ENCODE data around the gene HLCS.
"Not testable (repeated sequence)": the region's sequence is repeated elsewhere in the genome, so short reads cannot be mapped to it uniquely, and the experiment has no call there.

Gene HLCS

GRCh38 chr21:36959020-36959835 is 7.2 kb downstream of the HLCS start:
- no peak for DNase-seq (ENCODE audit: low read depth, low spot score)

- DNase-seq (ENCODE audit: low read depth, low spot score): no peak
Observed at GRCh38 chr21:36955783-36956182, 10.7 kb downstream of the HLCS start.

GRCh38 chr21:36952331-36952730 is 14.1 kb downstream of the HLCS start:
- not testable (repeated sequence) for DNase-seq (ENCODE audit: low read depth, low spot score)

GRCh38 chr21:36949171-36950141 is 17.0 kb downstream of the HLCS start:
- no peak for DNase-seq (ENCODE audit: low read depth, low spot score)

GRCh38 chr21:36948686-36949085 is 17.8 kb downstream of the HLCS start:
- no peak for DNase-seq (ENCODE audit: low read depth, low spot score)

- DNase-seq (ENCODE audit: low read depth, low spot score): no peak
Observed at GRCh38 chr21:36946949-36947356, 19.5 kb downstream of the HLCS start.

GRCh38 chr21:36945496-36946138 is 20.9 kb downstream of the HLCS start:
- no peak for DNase-seq (ENCODE audit: low read depth, low spot score)

- no peak for DNase-seq (ENCODE audit: low read depth, low spot score)
Observed at GRCh38 chr21:36936361-36937135, 29.9 kb downstream of the HLCS start.

GRCh38 chr21:36934864-36935420 is 31.5 kb downstream of the HLCS start:
- DNase-seq (ENCODE audit: low read depth, low spot score): no peak

- DNase-seq (ENCODE audit: low read depth, low spot score): no peak
Observed at GRCh38 chr21:36932161-36932816, 34.2 kb downstream of the HLCS start.

GRCh38 chr21:36929622-36930021 is 36.8 kb downstream of the HLCS start:
- DNase-seq (ENCODE audit: low read depth, low spot score): no peak

- DNase-seq (ENCODE audit: low read depth, low spot score): no peak
Observed at GRCh38 chr21:36928960-36929359, 37.5 kb downstream of the HLCS start.

- DNase-seq (ENCODE audit: low read depth, low spot score): peak; percentile 52
Observed at GRCh38 chr21:36927719-36928117, 38.8 kb downstream of the HLCS start.

GRCh38 chr21:36926989-36927718 is 39.3 kb downstream of the HLCS start:
- DNase-seq (ENCODE audit: low read depth, low spot score): no peak

- DNase-seq (ENCODE audit: low read depth, low spot score): no peak
Observed at GRCh38 chr21:36923270-36923669, 43.2 kb downstream of the HLCS start.

- no peak for DNase-seq (ENCODE audit: low read depth, low spot score)
Observed at GRCh38 chr21:36922861-36923260, 43.6 kb downstream of the HLCS start.

GRCh38 chr21:36918291-36918690 is 48.2 kb downstream of the HLCS start:
- no peak for DNase-seq (ENCODE audit: low read depth, low spot score)

GRCh38 chr21:36917471-36918158 is 48.9 kb downstream of the HLCS start:
- DNase-seq (ENCODE audit: low read depth, low spot score): no peak

- DNase-seq (ENCODE audit: low read depth, low spot score): no peak
Observed at GRCh38 chr21:36916718-36917117, 49.8 kb downstream of the HLCS start.
